IPS-18a (cell line): ENCODE results near the gene DNAL1.
A peak's percentile ranks its signal among the peaks of the same experiment; 100 is the strongest.

Experiments used
- H3K27ac ChIP-seq: one replicate; pipeline ENCODE4 v1.5.1; 2013; ENCODE audit warnings: low read length
- H3K27me3 ChIP-seq: one replicate; pipeline ENCODE4 v1.6.1; 2013; ENCODE audit warnings: mild to moderate bottlenecking, low read length; ENCODE audit not compliant: control insufficient read depth, insufficient read depth
- H3K36me3 ChIP-seq: one replicate; pipeline ENCODE4 v1.6.1; 2013; ENCODE audit warnings: low read depth, low read length; ENCODE audit not compliant: control insufficient read depth
- H3K4me1 ChIP-seq: one replicate; pipeline ENCODE4 v1.6.1; 2013; ENCODE audit warnings: low read depth, low read length; ENCODE audit not compliant: control insufficient read depth
- H3K4me3 ChIP-seq: one replicate; pipeline ENCODE4 v1.5.1; 2013; ENCODE audit warnings: low read length
- H3K9ac ChIP-seq: one replicate; pipeline ENCODE4 v1.6.1; 2013; ENCODE audit warnings: mild to moderate bottlenecking, low read length, moderate library complexity
- H3K9me3 ChIP-seq: one replicate; pipeline ENCODE4 v1.6.1; 2013; ENCODE audit warnings: low read depth, low read length; ENCODE audit not compliant: control insufficient read depth

DNAL1 gene

DNA sequence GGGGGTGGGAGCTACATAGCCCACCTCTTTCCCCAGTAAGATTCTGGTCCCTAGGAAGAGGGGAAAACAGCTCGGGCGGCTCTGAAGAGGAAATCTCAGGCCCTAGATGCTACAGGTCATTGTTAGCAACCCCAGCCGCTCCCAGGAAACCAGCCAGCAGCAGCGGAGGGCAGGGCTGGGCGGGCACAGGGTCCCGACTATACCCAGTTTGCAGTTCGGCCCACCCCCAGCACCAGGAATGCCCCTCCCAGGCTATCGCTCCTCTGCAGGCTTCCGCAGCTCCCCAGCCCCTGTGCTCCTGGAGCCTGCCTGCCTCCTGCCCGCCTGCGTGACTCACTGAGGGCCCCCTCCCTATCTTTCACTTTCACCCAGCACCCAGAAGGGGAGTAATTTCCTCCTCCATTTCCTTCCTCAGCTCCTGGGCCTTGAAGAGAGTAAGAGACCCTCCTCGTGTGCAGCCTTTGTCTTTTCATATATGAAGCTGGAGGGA, 96.6 kb downstream of the DNAL1 start:
- Histone ChIP-seq H3K9ac (peak overlapping the region; percentile 32), H3K27me3 (no peaks in the 10 kb centered on the region), H3K27ac (peak overlapping the region; percentile 38), H3K4me1 (peaks cover 37% of the 10 kb centered on the region), H3K9me3 (no peaks in the 10 kb centered on the region), H3K36me3 (peaks cover 6% of the 10 kb centered on the region), H3K4me3 (peak overlapping the region; percentile 34)

DNA sequence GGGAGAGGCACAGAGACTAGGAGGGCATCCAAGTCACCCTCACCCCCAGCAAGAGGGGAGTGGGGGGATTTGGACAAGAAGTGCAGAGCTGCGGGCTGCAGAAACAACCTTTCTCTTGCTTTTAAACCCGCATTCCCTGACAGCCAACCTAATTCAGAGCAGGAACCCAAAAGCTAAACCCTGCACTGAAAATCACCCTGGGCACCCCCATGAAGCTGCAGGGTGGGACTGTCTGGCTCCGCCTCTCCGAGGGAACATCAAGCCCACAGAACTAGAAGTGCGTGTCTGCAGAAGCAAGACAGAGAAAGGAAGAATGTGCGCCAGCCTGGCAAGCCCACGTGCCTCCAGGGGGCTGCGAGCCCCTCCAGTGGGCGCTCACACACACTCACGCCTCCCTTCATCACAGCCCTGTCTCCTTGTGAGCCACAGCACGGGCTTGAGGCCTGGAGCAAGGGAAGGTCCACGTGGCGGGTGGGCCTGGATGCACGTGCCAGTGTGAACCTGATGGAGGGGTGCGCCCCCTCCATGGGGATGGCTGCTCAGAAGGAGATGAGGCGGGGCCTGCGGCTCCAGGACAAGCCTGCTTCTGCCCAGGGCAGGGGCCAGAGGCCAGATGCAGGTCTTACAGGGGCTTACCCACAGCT, 97.2 kb downstream of the DNAL1 start:
- Histone ChIP-seq H3K27ac (peak overlapping the region; percentile 38), H3K27me3 (no peaks in the 10 kb centered on the region), H3K4me3 (peak overlapping the region; percentile 34), H3K9ac (peak overlapping the region; percentile 32), H3K4me1 (peaks cover 43% of the 10 kb centered on the region), H3K9me3 (no peaks in the 10 kb centered on the region), H3K36me3 (peaks cover 2% of the 10 kb centered on the region)

DNA sequence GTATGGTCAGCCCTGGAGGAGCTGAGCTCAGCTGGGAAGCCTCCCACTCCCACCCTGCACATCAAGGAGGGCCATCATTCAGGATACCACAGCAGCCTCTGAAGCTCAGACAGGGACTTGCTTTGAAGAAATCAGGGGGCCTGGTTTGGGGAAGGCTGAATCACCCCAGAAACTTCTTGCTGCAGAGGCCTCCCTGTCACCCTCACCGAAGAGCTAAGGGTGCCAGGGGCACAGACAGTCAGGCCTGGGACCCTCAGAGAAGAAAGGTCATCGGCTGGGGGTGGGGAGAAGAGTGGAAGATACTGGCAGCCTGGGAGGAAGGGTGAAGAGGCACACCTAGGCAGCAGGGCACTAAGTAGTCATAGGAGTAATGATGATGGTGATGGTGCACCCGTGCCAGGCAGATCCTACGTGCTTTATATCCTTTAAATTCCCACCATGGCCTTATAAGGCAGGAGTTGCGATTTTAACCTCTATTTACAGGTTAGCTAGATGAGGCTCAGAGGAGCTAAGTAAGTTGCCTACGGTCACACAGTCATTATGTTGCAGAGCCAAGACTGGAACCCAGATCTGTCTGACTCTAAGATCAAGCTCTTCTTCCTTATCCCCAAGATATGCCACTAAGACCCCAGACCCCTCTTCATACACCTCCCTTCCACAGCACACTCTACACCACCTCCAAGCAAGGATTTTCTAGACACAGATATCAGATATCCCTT, 97.9 kb downstream of the DNAL1 start:
- no peaks in the 10 kb centered on the region for H3K9me3 ChIP-seq
- H3K4me3 ChIP-seq, result no peak overlapping the region
- H3K27me3 ChIP-seq, result no peaks in the 10 kb centered on the region
- no peaks in the 10 kb centered on the region for H3K36me3 ChIP-seq
- peaks cover 48% of the 10 kb centered on the region for H3K4me1 ChIP-seq
- H3K27ac ChIP-seq, result no peak overlapping the region
- H3K9ac ChIP-seq, result peak overlapping the region; percentile 32

DNA sequence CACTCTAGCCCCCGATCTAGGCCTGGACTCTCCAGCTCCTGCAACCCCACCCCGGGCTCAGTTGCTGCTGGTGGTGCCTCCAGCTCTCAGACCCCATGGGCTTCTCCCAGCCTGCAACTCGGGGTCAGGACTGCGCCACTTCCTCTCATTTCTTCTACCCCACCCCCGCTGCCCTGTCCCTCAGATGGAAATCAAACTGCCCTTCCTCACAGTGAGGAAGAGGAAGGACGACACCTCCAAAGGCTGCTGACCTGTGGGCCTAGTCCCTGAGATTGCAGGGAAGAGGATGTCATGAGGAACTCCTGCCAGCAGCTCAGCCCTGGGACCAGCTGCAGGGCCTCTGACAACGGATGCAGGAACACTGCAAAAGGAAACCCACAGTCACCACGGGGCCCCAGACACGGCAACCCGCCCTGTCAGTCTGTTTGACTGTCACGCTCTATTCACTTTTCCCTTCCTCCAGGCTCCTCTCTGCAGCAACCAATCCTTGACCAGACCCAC, 98.7 kb downstream of the DNAL1 start:
- no peak overlapping the region for H3K27ac ChIP-seq
- H3K27me3 ChIP-seq, result no peaks in the 10 kb centered on the region
- H3K36me3 ChIP-seq, result no peaks in the 10 kb centered on the region
- no peak overlapping the region for H3K9ac ChIP-seq
- H3K4me3 ChIP-seq, result no peak overlapping the region
- no peaks in the 10 kb centered on the region for H3K9me3 ChIP-seq
- peaks cover 48% of the 10 kb centered on the region for H3K4me1 ChIP-seq

DNA sequence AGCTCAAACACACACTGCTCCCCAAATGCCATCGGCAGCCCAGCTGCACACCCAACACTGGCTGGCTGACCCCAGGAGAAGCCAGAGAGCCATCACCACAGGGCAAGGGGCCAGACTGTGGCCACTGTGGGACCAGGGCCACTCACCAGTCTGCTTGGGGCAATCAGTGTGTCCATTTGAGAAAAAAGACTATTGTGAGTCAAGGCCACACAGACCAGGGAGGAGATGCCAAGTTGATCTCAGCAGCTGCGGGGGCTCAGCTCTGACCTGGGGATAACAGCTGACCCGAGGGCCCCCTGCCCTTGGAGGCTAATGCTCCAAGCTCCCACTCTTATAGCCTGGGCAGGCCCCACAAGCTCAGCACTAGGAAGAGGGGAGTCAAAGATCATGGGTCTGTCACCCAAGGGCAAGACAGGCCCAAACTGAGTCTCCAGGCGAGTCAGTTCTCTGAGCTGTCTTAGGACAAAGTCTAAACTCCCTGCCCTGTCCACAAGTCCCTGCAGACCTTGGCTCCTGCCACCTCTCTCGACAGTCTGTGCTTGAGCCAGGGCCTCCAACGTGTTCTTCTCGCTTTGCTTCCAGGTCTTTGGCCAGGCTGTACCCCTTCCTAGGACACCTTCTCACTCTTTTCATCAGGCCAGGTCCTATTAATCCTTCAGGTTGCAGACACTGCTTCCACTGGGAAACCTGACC, 99.5 kb downstream of the DNAL1 start:
- no peaks in the 10 kb centered on the region for H3K9me3 ChIP-seq
- no peak overlapping the region for H3K27ac ChIP-seq
- no peak overlapping the region for H3K4me3 ChIP-seq
- H3K36me3 ChIP-seq, result no peaks in the 10 kb centered on the region
- H3K4me1 ChIP-seq, result peaks cover 48% of the 10 kb centered on the region
- H3K9ac ChIP-seq, result no peak overlapping the region
- H3K27me3 ChIP-seq, result no peaks in the 10 kb centered on the region

- H3K9ac ChIP-seq, result no peak overlapping the region
- no peak overlapping the region for H3K27ac ChIP-seq
- no peaks in the 10 kb centered on the region for H3K9me3 ChIP-seq
- H3K4me3 ChIP-seq, result no peak overlapping the region
- H3K27me3 ChIP-seq, result no peaks in the 10 kb centered on the region
- no peaks in the 10 kb centered on the region for H3K36me3 ChIP-seq
- peaks cover 48% of the 10 kb centered on the region for H3K4me1 ChIP-seq
Observed at GRCh38 chr14:73744874-73745529, 100.2 kb downstream of the DNAL1 start.

- no peak overlapping the region for H3K4me3 ChIP-seq
- no peaks in the 10 kb centered on the region for H3K36me3 ChIP-seq
- no peak overlapping the region for H3K27ac ChIP-seq
- H3K27me3 ChIP-seq, result no peaks in the 10 kb centered on the region
- H3K9me3 ChIP-seq, result no peaks in the 10 kb centered on the region
- H3K9ac ChIP-seq, result no peak overlapping the region
- H3K4me1 ChIP-seq, result peaks cover 41% of the 10 kb centered on the region
Observed at GRCh38 chr14:73745571-73746519, 101.1 kb downstream of the DNAL1 start.

GRCh38 chr14:73746520-73747378, 102.0 kb downstream of the DNAL1 start:
- Histone ChIP-seq H3K36me3 (no peaks in the 10 kb centered on the region), H3K9me3 (no peaks in the 10 kb centered on the region), H3K4me1 (peaks cover 32% of the 10 kb centered on the region), H3K27ac (no peak overlapping the region), H3K9ac (no peak overlapping the region), H3K4me3 (no peak overlapping the region), H3K27me3 (no peaks in the 10 kb centered on the region)

DNA sequence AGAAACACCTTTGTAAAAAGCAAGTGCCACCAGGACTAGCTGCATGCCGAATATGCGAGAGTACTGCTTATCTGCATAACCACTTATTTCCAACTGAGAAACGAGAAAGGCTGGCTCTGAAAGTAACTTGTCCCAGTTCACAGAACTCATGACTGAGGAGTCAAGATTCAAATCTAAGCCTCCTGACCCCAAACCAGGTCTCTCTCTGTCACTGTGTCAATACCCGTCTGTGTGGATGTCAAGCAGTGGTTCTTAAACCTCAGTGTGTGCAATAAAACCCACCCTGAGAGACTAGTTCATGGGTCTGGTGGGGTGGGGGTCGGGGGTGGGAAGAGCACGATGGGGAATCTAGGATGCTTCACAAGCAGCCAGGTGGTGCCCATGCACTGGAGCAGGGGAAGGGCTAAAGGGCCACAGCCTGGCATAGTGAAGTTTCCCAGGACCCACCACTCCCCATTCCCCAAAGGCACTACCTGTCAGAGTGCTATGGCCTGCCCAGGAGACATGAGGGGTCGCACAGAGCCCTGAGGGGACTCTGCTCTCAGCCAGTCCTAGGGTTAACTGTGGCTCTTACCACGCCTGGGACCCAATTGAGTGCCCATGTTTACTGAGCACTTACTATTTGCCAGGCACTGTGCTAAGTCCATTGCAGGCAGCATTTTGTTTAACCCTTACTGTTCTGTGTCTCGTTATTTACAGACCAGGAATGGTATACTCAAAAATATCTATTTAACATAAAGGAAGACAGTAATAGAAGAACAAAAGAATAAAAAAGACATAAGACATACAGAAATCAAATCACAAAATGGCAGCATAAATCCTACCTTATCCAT, 102.8 kb downstream of the DNAL1 start:
- no peaks in the 10 kb centered on the region for H3K9me3 ChIP-seq
- no peaks in the 10 kb centered on the region for H3K36me3 ChIP-seq
- H3K9ac ChIP-seq, result no peak overlapping the region
- H3K4me1 ChIP-seq, result peaks cover 23% of the 10 kb centered on the region
- no peak overlapping the region for H3K27ac ChIP-seq
- no peak overlapping the region for H3K4me3 ChIP-seq
- no peaks in the 10 kb centered on the region for H3K27me3 ChIP-seq
